ENCODE measurements around the gene DSN1.

DSN1 gene

GRCh38 chr20:36741072-36741471 lies 32.5 kb downstream of the DSN1 start:
- DNase-seq, result peak; percentile 87
- Histone ChIP-seq H3K4me3 (ENCODE audit: low read depth, low read length) (no peak overlapping the region), H3K27me3 (ENCODE audit: insufficient read depth, low read depth, severe bottlenecking) (no peaks in the 10 kb centered on the region), H3K27ac (0 out of 2 replicates have a peak overlapping the region, but pooled peaks have one; percentile 2), H3K9me3 (ENCODE audit: severe bottlenecking) (no peaks in the 10 kb centered on the region), H3K36me3 (no peaks in the 10 kb centered on the region)
- no peak for TF ChIP-seq CTCF (IDR thresholded peaks at IDR 0.05; ENCODE audit: low read depth, low read length)

DNA sequence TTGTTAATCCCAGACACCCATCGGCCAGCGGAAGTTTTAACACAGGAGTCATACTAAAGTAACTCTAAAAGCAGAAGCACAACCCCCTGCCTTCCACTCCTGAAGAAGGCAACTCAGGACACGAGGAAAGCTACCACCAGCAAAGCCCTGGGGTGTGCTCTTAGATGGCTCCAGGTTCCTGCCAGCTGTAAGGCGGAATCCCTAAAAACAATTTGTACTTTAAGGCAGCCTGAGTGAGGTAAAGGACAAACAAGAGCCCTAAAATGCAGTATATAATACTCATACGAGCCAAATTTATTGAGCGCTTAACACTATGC lies 36.4 kb downstream of the DSN1 start:
- Histone ChIP-seq H3K27me3 (ENCODE audit: insufficient read depth, low read depth, severe bottlenecking) (no peaks in the 10 kb centered on the region), H3K27ac (peak overlapping the region; percentile 52), H3K9me3 (ENCODE audit: severe bottlenecking) (no peaks in the 10 kb centered on the region), H3K36me3 (no peaks in the 10 kb centered on the region), H3K4me3 (ENCODE audit: low read depth, low read length) (no peak overlapping the region)
- no peak for DNase-seq
- no peak for TF ChIP-seq CTCF (IDR thresholded peaks at IDR 0.05; ENCODE audit: low read depth, low read length)

GRCh38 chr20:36736451-36737182 lies 36.9 kb downstream of the DSN1 start:
- Histone ChIP-seq H3K36me3 (no peaks in the 10 kb centered on the region), H3K27ac (peak overlapping the region; percentile 52), H3K4me3 (ENCODE audit: low read depth, low read length) (no peak overlapping the region), H3K27me3 (ENCODE audit: insufficient read depth, low read depth, severe bottlenecking) (no peaks in the 10 kb centered on the region), H3K9me3 (ENCODE audit: severe bottlenecking) (no peaks in the 10 kb centered on the region)
- no peak for TF ChIP-seq CTCF (IDR thresholded peaks at IDR 0.05; ENCODE audit: low read depth, low read length)
- no peak for DNase-seq

- no peak for TF ChIP-seq CTCF (IDR thresholded peaks at IDR 0.05; ENCODE audit: low read depth, low read length)
- H3K36me3 ChIP-seq, result no peaks in the 10 kb centered on the region
- no peaks in the 10 kb centered on the region for H3K9me3 ChIP-seq (ENCODE audit: severe bottlenecking)
- H3K27me3 ChIP-seq (ENCODE audit: insufficient read depth, low read depth, severe bottlenecking), result no peaks in the 10 kb centered on the region
- H3K4me3 ChIP-seq (ENCODE audit: low read depth, low read length), result no peak overlapping the region
- DNase-seq, result no peak
- H3K27ac ChIP-seq, result peak overlapping the region; percentile 10; the same call in 1 of the 2 replicates
These were observed 41.1 kb downstream of the DSN1 start for GRCh38 chr20:36732456-36732855.

- DNase-seq, result no peak
- Histone ChIP-seq H3K4me3 (ENCODE audit: low read depth, low read length) (no peak overlapping the region), H3K9me3 (ENCODE audit: severe bottlenecking) (no peaks in the 10 kb centered on the region), H3K36me3 (no peaks in the 10 kb centered on the region), H3K27me3 (ENCODE audit: insufficient read depth, low read depth, severe bottlenecking) (no peaks in the 10 kb centered on the region), H3K27ac (no peak overlapping the region)
- peak; percentile 54 for TF ChIP-seq CTCF (IDR thresholded peaks at IDR 0.05; ENCODE audit: low read depth, low read length)
These were observed 44.6 kb downstream of the DSN1 start for GRCh38 chr20:36728986-36729385.

DNA sequence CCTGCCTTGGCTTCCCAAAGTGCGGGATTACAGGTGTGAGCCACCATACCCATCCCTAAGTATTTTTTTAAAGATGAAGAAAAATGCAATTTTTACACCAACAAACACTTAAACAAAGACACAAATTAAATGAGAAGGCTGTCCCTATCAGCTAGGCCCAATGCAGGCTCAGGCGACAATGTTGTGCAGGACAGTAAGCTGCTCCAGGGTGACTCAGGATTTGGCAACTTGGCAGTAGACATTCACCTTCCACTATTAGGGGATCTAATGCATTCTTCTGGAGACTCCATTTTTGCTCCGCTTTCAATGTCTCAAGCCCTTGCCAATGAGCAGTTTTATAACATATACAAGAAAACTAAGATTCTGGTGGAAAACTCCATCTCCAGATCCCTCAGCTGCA lies 47.4 kb downstream of the DSN1 start:
- no peaks in the 10 kb centered on the region for H3K27me3 ChIP-seq (ENCODE audit: insufficient read depth, low read depth, severe bottlenecking)
- no peak overlapping the region for H3K4me3 ChIP-seq (ENCODE audit: low read depth, low read length)
- H3K36me3 ChIP-seq, result no peaks in the 10 kb centered on the region; the same call in 1 of the 2 replicates
- no peak for DNase-seq
- no peaks in the 10 kb centered on the region for H3K9me3 ChIP-seq (ENCODE audit: severe bottlenecking)
- no peak for TF ChIP-seq CTCF (IDR thresholded peaks at IDR 0.05; ENCODE audit: low read depth, low read length)
- no peak overlapping the region for H3K27ac ChIP-seq
